B cell (primary cell): ENCODE data around the gene EMC10. TPM values are rescaled to one million over a fixed set of nuclear protein-coding genes. Genes with fewer than 3 reads are reported as not detected.

ENCODE experiments used
- ATAC-seq: fragments of 200-7000 bp; cut with Tn5 transposase; one replicate; pipeline ENCODE4 v1.10.0; 2021; ENCODE audit warnings: low read depth, mild to moderate bottlenecking, moderate number of reproducible peaks, moderate library complexity
- CTCF ChIA-PET: fragments of 350-600 bp; sonication (Branson Sonifier 250); formaldehyde crosslinking; loops from one replicate; lab custom pipeline; 2021; ENCODE audit warnings: antibody characterized with exemption, inconsistent platforms; lab: Charles Lee
- POLR2A ChIA-PET: fragments of 350-600 bp; sonication (Branson Sonifier 250); formaldehyde crosslinking; loops from one replicate; lab custom pipeline; 2021; ENCODE audit warnings: antibody characterized with exemption; lab: Charles Lee
- DNase-seq: peaks from one replicate; pipeline ENCODE4 v3.0.0; 2013
- H2AFZ ChIP-seq: 2 replicates; pipeline ENCODE4 v1.6.1; 2012; ENCODE audit warnings: mild to moderate bottlenecking, low read depth, low read length; ENCODE audit not compliant: insufficient read depth, poor library complexity, severe bottlenecking
- H3K27ac ChIP-seq, 2 donors: 1 replicate in 1 of 2; 2 replicates in 1 of 2; pipeline ENCODE4 v1.5.1; 2012 to 2013; ENCODE audit warnings: low read length in 2 of 2, mild to moderate bottlenecking in 2 of 2, moderate library complexity in 1 of 2
- H3K27me3 ChIP-seq, 4 experiments: fragments of 200-600 bp in 1 of 4; sonication (generic) in 1 of 4; replicated peaks in 1 of 4; 1 replicate in 2 of 4; 2 replicates in 2 of 4; pipeline versions ENCODE4 v1.6.1 to v1.7.0; 2013 to 2016; ENCODE audit warnings: low read length in 3 of 4, mild to moderate bottlenecking in 2 of 4, mixed read lengths in 1 of 4, moderate library complexity in 1 of 4; ENCODE audit not compliant: insufficient read depth in 4 of 4, control insufficient read depth in 3 of 4; ENCODE audit errors: control extremely low read depth in 1 of 4
- H3K36me3 ChIP-seq, 2 experiments: replicated peaks in 1 of 2; 1 replicate in 1 of 2; 2 replicates in 1 of 2; pipeline versions ENCODE4 v1.6.1 to v1.7.1; 2013; ENCODE audit warnings: low read length in 1 of 2; ENCODE audit not compliant: insufficient read depth in 2 of 2, control insufficient read depth in 1 of 2; ENCODE audit errors: control extremely low read depth in 1 of 2, extremely low read depth in 1 of 2
- H3K4me1 ChIP-seq, 2 donors: fragments of 200-600 bp in 1 of 2; sonication (generic) in 1 of 2; 1 replicate in 1 of 2; 2 replicates in 1 of 2; pipeline versions ENCODE4 v1.5.1 to v1.6.1; 2013 to 2017; ENCODE audit warnings: low read length in 2 of 2; ENCODE audit not compliant: control insufficient read depth in 2 of 2, insufficient read depth in 2 of 2
- H3K4me2 ChIP-seq: replicated peaks from 2 replicates; pipeline ENCODE3; 2012; ENCODE audit warnings: mild to moderate bottlenecking, low read depth, low read length; ENCODE audit not compliant: poor library complexity, severe bottlenecking
- H3K4me3 ChIP-seq, 5 experiments: fragments of 200-600 bp in 1 of 5; sonication (generic) in 1 of 5; 1 replicate in 3 of 5; 2 replicates in 2 of 5; pipeline versions ENCODE4 v1.5.1 to v1.7.0; 2011 to 2016; ENCODE audit warnings: low read length in 4 of 5, mild to moderate bottlenecking in 4 of 5, low read depth in 2 of 5, control low read depth in 1 of 5, moderate library complexity in 1 of 5; ENCODE audit not compliant: insufficient read depth in 1 of 5; ENCODE audit errors: control extremely low read depth in 1 of 5, extremely low read depth in 1 of 5
- H3K79me2 ChIP-seq: fragments of 200-600 bp; sonication (generic); one replicate; pipeline ENCODE4 v1.6.0; 2016; ENCODE audit warnings: low read length; ENCODE audit not compliant: control insufficient read depth, insufficient read depth
- H3K9ac ChIP-seq: fragments of 200-600 bp; sonication (generic); 2 replicates; pipeline ENCODE4 v1.6.1; 2017; ENCODE audit warnings: mild to moderate bottlenecking, low read length, moderate library complexity
- H3K9me3 ChIP-seq, 3 donors: one replicate each; pipeline versions ENCODE4 v1.6.1 to v1.7.1; 2013; ENCODE audit warnings: low read length in 2 of 3; ENCODE audit not compliant: control insufficient read depth in 2 of 3, insufficient read depth in 1 of 3; ENCODE audit errors: control extremely low read depth in 1 of 3
- H4K20me1 ChIP-seq: 2 replicates; pipeline ENCODE4 v1.6.0; 2012; ENCODE audit warnings: mild to moderate bottlenecking, low read length; ENCODE audit not compliant: insufficient read depth, control insufficient read depth, poor library complexity, severe bottlenecking
- H3K27ac Mint-ChIP-seq: one replicate; pipeline ENCODE4 v1.8.0; 2021; ENCODE audit warnings: mixed read lengths
- H3K27me3 Mint-ChIP-seq: one replicate; pipeline ENCODE4 v1.8.0; 2021; ENCODE audit warnings: mixed read lengths
- H3K4me1 Mint-ChIP-seq: one replicate; pipeline ENCODE4 v1.8.0; 2021; ENCODE audit warnings: mixed read lengths
- H3K4me3 Mint-ChIP-seq: one replicate; pipeline ENCODE4 v1.8.0; 2021; ENCODE audit warnings: mixed read lengths
- H3K9me3 Mint-ChIP-seq: one replicate; pipeline ENCODE4 v1.8.0; 2022; ENCODE audit warnings: mixed read lengths; ENCODE audit not compliant: insufficient read depth
- CTCF ChIP-seq: fragments of 200-600 bp; IDR thresholded peaks from one replicate; pipeline ENCODE4 v1.8.0; 2022; ENCODE audit warnings: antibody characterized with exemption, mild to moderate bottlenecking
- EZH2 ChIP-seq: IDR thresholded peaks from 2 replicates; pipeline ENCODE4 v1.6.1; 2012; ENCODE audit warnings: borderline replicate concordance, low read depth, mild to moderate bottlenecking, moderate library complexity, low read length; ENCODE audit not compliant: insufficient read depth, poor library complexity, severe bottlenecking
- WGBS: methylation state at CpG from one replicate; pipeline ENCODE4 v1.1.5; 2013; ENCODE audit warnings: missing lambda C conversion rate; ENCODE audit not compliant: insufficient coverage; 5-methylcytosine and 5-hydroxymethylcytosine counted together
- intact Hi-C: fragments of 100-400 bp; cut with micrococcal nuclease; formaldehyde crosslinking; loops from one replicate; pipeline ENCODE4 v1.10.0; 2022
- polyA plus RNA-seq: library from polyadenylated mRNA; depleted of rRNA; stranded (reverse); fragments of >200 nt; gene quantifications from 2 replicates; pipeline ENCODE4 v1.2.3, GENCODE V29; 2012
- total RNA-seq, 2 donors: library from RNA; stranded (reverse); fragments of 120-200 nt in 1 of 2; gene quantifications; 1 replicate in 1 of 2; 2 replicates in 1 of 2; pipeline versions ENCODE4 v1.2.3 to v1.2.4, GENCODE V29; 2013 to 2022

The EMC10 gene
- total and polyA plus RNA-seq, 2 donors (not counting 1 experiment from before 2014, with no cell fraction given), result 51.1 to 88.1 TPM

GRCh38 chr19:50450369-50451222 lies 25.7 kb upstream of the EMC10 start:
- peak overlapping the region; percentile 63 for H3K4me3 Mint-ChIP-seq
- ChIA-PET CTCF (interaction anchor here (1.2 kb wide), 1 partner anchor 11 kb away, joined by 6 read pairs; no protein-coding TSS in a partner anchor), POLR2A (interaction anchor here (1.4 kb wide), 1 partner anchor 20 kb away, joined by 7 read pairs; no protein-coding TSS in a partner anchor)
- WGBS, result 79% methylated on average over 24 of the region's 30 CpGs
- H3K4me1 Mint-ChIP-seq, result peaks cover 8% of the 10 kb centered on the region
- H3K27me3 Mint-ChIP-seq, result no peaks in the 10 kb centered on the region
- peaks cover 2% of the 10 kb centered on the region for H3K9me3 Mint-ChIP-seq
- H2AFZ ChIP-seq, result no peak overlapping the region
- no peaks in the 10 kb centered on the region for H3K36me3 ChIP-seq
- intact Hi-C loops, result no loop called here
- no peak overlapping the region for H3K4me3 ChIP-seq
- TF ChIP-seq EZH2 (no peak), CTCF (no peak)
- DNase-seq (no peak), ATAC-seq (no peak)
- H3K4me1 ChIP-seq, result no peaks in the 10 kb centered on the region
- H4K20me1 ChIP-seq, result no peaks in the 10 kb centered on the region
- no peaks in the 10 kb centered on the region for H3K79me2 ChIP-seq
- peak overlapping the region; percentile 6 for H3K27ac Mint-ChIP-seq
- H3K9ac ChIP-seq, result no peak overlapping the region
- H3K27me3 ChIP-seq, result no peaks in the 10 kb centered on the region
- no peak overlapping the region for H3K4me2 ChIP-seq
- H3K9me3 ChIP-seq, result peaks cover 0 to 7% (median 0%) of the 10 kb centered on the region in 3 donors
- H3K27ac ChIP-seq, result no peak overlapping the region

- Histone ChIP-seq H3K4me3 (no peak overlapping the region), H2AFZ (no peak overlapping the region), H3K27ac (no peak overlapping the region), H3K9ac (no peak overlapping the region), H3K36me3 (no peaks in the 10 kb centered on the region), H3K4me2 (no peak overlapping the region), H3K79me2 (no peaks in the 10 kb centered on the region), H3K27me3 (no peaks in the 10 kb centered on the region), H3K4me1 (no peaks in the 10 kb centered on the region), H4K20me1 (no peaks in the 10 kb centered on the region), H3K9me3 (peaks cover 0 to 7% (median 0%) of the 10 kb centered on the region in 3 donors)
- peak overlapping the region; percentile 63 for H3K4me3 Mint-ChIP-seq
- DNase-seq, result no peak
- no peak for TF ChIP-seq EZH2
- no peak for TF ChIP-seq CTCF
- 73% methylated on average over 7 of the region's 13 CpGs for WGBS
- peak overlapping the region; percentile 6 for H3K27ac Mint-ChIP-seq
- H3K4me1 Mint-ChIP-seq, result peaks cover 8% of the 10 kb centered on the region
- intact Hi-C loops, result no loop called here
- H3K9me3 Mint-ChIP-seq, result peaks cover 2% of the 10 kb centered on the region
- ChIA-PET CTCF (interaction anchor here (1.2 kb wide), 1 partner anchor 10 kb away, joined by 6 read pairs; no protein-coding TSS in a partner anchor), POLR2A (interaction anchor here (1.4 kb wide), 1 partner anchor 21 kb away, joined by 7 read pairs; no protein-coding TSS in a partner anchor)
- ATAC-seq, result no peak
- no peaks in the 10 kb centered on the region for H3K27me3 Mint-ChIP-seq
Observed at GRCh38 chr19:50451223-50451534, 25.1 kb upstream of the EMC10 start.
